GM18505 (cell line): ENCODE results near the gene TRHDE.

Source experiments
- ATAC-seq: cut with Tn5 transposase; IDR thresholded peaks from one replicate; pipeline ENCODE4 v1.9.1; 2021; ENCODE audit not compliant: unreplicated experiment
- POLR2A ChIP-seq: IDR thresholded peaks from 4 replicates; pipeline ENCODE4 v1.6.1; 2011; ENCODE audit warnings: borderline replicate concordance; ENCODE audit not compliant: insufficient read depth, insufficient read length; ENCODE audit errors: extremely low read depth

Gene TRHDE

DNA sequence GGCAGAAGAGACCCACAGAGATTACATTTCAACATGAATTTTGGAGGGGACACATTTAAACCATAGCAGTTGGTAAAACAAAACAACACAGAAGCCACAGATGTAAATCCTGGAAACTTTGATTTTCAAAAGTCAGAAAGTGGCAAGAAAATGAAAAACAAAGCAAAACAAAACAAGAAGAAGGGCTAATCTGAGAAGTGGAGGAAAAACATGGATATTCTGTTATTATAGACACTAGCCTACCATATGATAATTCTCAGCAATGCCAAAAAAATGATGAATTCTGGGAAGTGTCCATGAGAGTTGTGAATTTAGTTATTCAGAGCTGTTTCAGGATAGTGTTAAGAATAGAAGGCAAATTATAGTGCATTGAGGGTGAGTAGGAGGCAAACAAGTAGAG lies 192.3 kb downstream of the TRHDE start:
- TF ChIP-seq POLR2A: no peak
- ATAC-seq: no peak

DNA sequence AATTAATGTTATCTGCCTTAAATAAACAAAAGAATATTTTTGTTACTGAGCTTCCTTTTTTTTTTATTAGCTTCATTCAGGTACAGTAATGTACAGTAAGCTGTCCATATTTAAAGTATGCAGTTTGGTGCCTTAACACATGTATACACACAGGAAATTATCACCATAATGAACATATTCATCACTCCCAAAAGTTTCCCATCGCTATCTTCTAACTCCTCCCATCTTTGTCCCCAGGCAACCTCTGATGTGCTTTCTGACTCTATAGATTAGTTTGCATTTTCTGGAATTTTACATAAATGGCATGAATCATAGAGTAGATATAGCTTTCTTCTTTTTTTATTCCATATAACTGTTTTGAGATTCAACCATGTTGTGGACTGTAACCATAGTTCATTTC lies 193.0 kb downstream of the TRHDE start:
- ATAC-seq: no peak
- no peak for TF ChIP-seq POLR2A

DNA sequence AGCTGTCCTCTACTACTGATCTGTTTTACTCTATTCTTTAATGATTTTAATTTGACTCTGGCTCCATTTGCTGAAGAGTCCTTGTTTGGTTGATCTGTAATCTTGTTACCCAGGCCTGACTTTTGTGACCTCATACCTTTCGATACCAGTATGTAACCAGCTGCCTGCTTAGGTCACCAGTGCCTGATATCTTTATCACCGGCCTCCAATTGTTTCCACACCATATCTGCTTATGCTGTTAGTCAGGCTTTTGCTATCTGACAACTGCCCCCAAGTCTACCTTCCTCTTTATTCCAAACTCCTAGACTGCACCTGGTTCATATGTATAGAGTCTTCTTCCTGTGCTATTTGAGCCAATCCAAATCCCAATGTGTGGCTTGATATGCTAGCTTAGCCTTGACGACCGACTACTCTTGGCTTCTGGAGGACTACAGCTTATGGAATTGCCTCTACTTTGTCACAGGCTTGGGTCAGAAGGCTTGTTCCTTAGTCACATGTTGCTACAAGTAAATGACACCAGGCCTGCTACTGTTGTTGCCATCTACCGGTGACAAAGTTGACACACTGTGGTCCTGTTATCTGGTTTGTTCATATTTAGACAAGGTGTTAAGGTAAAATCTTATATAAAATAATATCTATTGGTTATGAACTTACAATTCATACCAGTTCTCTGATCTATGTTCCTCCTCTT lies 193.9 kb downstream of the TRHDE start:
- no peak for TF ChIP-seq POLR2A
- no peak for ATAC-seq

DNA sequence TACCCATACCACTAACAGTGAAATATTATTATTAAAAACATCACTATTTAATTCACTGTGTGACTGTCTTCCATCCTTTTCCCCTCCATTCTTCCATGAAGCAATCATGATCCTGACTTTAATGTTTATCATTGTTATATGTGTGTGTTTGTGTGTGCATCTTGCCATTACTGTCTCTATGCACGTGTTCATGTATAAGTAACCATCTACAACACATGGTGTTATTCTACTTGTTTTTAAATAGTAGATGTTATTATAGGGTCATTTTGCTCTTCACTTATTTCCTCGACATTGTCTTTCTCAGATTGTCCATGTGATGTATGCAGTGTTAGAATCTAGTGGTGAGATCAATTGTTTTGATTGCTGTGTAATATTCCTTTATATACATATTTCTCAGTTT lies 195.8 kb downstream of the TRHDE start:
- no peak for ATAC-seq
- no peak for TF ChIP-seq POLR2A

DNA sequence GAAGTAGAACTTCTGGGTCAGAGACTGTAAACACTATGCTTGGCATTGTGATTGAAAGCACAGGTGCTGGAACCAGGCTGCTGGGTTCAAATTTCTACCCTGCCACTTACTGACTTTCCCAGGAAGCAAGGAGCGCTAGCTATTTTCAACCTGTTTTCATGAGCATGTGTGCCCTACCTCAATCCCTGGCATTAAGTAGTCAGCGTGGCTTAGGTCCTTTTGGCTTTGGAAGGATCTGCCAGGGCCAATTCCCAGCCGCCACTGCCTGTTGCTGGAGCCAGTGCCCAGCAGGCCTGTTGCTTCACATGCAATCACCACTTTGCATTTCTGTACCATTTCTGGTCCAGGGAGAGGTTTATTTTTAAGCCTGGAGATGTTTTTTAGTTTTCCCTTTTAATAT lies 196.3 kb downstream of the TRHDE start:
- no peak for TF ChIP-seq POLR2A
- ATAC-seq: no peak

DNA sequence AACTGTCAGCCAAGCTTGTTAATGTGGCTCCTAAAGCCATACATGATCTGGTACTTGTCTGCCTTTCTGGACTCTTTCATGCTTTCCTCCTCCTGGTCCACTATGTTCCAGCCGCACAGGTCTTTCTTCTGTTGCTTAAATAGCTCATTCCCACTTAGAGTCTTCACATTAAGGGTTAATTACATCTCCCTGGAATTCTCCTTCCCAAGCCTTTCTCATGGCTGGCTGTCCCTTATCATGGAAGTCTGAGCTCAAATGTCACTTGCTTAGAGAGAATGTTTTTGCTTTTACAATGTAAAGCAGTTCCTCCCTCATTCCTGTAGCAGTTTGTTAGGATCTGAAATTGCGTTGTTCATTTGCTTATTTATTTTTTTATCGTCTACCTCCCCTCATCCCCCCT lies 199.6 kb downstream of the TRHDE start:
- TF ChIP-seq POLR2A: no peak

DNA sequence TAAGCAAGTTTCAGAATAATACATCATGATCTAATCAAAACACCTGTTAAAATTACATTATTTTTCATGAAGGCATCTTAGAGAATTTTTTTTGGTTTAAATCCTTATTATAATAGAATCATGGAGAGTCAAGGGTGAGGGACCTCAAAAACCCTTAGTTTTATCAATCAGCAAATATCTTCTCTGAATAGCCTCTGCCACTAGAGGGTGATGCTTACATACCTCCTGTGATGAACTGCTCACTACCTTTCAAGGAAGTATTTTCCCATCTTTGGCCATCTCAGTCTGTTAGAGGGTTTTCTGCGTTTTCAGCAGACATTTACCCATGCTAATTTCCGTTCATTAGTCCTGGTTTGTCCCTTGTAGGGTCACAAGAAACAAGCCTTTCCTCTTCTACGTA lies 200.2 kb downstream of the TRHDE start:
- no peak for TF ChIP-seq POLR2A
- no peak for ATAC-seq

More for the DNA sequence above, 199.6 kb downstream of the TRHDE start:
- ATAC-seq: no peak

DNA sequence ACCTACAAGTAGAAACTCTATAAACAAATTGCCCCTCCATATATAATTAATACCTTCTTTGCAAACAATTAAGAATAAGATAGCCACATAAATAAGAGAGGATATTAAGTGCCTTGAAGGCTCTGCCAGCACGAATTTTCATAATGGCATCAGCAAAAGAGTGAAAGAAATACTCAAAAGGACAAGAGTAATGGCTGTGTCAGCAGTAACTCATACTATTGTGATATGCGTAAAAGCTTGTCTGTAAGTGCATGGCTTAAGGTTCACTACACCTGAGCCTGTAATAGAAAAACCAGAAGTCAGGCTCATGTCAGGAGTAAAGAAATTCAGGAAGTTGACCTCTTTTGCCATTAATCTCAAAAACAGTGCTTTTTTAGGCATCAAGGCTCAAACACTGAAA lies 204.1 kb downstream of the TRHDE start:
- TF ChIP-seq POLR2A: no peak
- ATAC-seq: no peak

DNA sequence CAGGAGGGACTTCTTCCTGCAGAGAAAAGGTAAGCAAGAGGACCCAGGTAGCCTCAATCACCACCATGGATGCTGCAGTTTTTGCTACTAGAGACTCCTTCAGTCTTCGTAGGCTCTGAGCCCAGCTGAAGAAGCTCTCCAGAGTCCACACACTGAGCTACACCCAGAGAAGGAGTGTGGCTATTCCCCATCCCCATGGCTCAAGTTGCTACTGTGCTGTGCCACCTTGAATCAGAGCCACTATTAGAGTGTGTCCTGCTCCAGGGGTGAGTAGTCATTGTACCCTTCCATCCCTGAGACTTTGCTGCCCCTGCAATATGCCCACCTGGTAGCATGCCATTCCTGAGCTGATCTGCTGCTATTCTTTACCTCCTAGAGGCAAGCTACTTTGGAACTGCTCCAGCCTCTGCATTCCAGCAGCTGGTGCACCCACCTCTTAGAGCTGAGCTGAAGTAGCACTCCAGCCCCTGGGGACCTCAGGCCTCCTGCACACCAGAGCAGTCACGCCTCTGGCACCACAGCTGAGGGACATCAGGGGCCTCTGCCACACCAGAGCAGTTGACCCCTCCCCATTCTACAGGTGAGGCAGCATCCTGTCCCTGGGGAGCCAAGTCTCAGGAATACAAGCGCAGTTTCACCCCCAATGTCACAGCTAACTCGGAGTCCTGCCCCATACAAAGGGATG lies 213.0 kb downstream of the TRHDE start:
- ATAC-seq: no peak
- TF ChIP-seq POLR2A: no peak

DNA sequence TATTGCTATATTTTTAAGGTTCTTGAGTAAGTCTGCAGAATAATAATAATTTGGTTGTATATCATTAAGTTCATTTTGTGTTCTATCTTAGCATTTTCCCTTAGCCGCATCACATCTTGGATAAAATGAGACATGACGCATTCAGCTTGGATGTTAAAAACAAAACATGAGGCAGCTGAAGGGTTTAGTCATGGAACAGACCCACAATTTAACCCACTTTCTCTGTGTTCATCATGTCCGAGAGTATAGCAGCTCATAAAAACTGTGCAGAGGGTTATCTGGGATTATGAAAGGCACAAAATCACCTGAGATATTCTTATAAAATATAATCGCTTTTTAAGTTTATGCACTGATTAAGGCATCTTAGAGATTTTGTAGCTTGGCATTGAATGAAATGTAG lies 219.3 kb downstream of the TRHDE start:
- no peak for TF ChIP-seq POLR2A
- ATAC-seq: no peak

DNA sequence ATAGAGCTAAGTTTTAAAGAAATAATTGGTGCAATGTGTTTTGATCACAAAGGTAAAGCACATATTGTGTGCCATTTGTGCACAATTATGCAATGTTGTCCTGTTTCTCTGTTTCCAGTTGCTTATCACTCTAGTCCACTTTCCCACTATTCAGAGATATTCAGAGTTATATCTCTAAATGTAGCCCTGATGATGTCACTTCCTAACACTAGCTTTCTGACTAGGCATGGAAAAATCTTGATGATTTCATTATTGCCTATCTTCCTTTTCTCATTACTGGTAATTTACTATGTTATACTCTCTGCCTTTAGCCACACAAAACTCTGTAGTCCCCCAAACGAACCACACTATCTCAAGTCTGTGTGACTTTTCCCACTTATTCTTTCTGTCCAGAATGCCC lies 221.2 kb downstream of the TRHDE start:
- no peak for TF ChIP-seq POLR2A
- ATAC-seq: no peak

DNA sequence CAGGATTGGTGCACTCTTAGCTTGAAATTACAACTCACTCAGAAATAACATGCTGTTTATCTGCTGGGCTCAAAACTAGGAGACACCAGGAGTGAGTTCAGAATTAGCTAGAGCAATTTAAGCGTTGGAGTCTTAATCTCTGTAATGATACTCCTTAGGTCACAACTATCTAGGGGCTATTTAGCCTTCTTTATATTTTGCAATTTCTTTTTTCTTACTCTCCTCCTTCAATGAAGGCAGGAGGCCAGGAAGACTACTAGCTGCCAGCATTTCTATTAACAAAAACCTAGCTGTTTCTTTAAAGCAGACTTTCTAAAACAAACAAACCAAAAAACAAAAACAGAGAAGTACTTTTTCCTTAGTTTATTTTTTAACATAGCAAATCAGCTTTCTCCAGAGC lies 226.2 kb downstream of the TRHDE start:
- ATAC-seq: no peak
- no peak for TF ChIP-seq POLR2A

DNA sequence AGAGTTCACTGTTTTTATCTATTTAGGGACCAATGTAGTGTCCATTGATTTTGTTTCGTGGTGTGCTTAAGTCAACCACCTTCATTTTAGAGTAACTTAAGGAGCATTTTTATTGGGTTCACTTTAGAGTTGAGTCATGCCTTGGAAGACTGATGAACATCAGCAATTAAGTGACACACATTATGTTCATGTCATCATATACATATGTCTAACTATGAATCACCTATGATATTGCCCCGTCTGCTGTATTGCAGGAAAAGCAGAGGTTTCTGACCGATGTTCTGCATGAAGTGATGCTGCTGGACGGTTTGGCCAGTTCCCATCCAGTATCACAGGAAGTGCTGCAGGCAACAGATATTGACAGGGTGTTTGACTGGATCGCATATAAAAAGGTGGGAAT lies 227.1 kb downstream of the TRHDE start:
- no peak for ATAC-seq
- no peak for TF ChIP-seq POLR2A

DNA sequence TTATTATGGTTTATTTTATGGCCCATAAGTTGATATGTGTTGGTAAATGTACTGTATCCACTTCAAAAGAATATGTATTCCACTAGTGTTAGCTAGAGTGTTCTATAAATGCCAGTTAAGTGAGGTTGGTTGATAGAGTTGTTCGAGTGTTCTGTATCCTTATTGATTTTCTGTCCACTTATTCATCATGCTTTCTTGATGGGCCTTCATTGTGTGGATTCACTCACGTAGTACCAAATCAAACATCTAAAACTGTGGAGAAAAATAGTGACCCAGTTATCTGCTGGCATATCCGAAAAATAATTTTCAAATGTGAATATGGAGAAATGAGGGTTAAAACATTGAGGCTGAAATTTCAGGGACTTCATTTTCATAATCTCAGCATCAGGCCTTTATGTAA lies 230.4 kb downstream of the TRHDE start:
- ATAC-seq: no peak
- TF ChIP-seq POLR2A: no peak
